Stimulated activated CD8-positive, alpha-beta memory T cell treated with anti-CD3 and anti-CD28 coated beads, Interleukin-15, amount 100 ng/mL, for 24 hours (primary cell): ENCODE data around the gene CMC4.
A peak's percentile ranks its signal among the peaks of the same experiment; 100 is the strongest.

Experiments
- DNase-seq: peaks from one replicate; pipeline ENCODE4 v3.0.0-alpha.2; 2020; ENCODE audit warnings: low read depth

Gene CMC4

GRCh38 chrX:155053656-155054055 is 17.3 kb downstream of the CMC4 start:
- DNase-seq, result no peak

GRCh38 chrX:155052738-155053498 is 18.0 kb downstream of the CMC4 start:
- DNase-seq, result no peak

GRCh38 chrX:155048977-155049619 is 21.8 kb downstream of the CMC4 start:
- no peak for DNase-seq

- no peak for DNase-seq
These were observed 24.0 kb downstream of the CMC4 start for GRCh38 chrX:155046811-155047528.

GRCh38 chrX:155046129-155046810 is 24.7 kb downstream of the CMC4 start:
- DNase-seq, result no peak

GRCh38 chrX:155035688-155036087 is 35.2 kb downstream of the CMC4 start:
- DNase-seq, result no peak

GRCh38 chrX:155031657-155032056 is 39.3 kb downstream of the CMC4 start:
- no peak for DNase-seq

GRCh38 chrX:155028877-155029291 is 42.1 kb downstream of the CMC4 start:
- no peak for DNase-seq

GRCh38 chrX:155028129-155028528 is 42.8 kb downstream of the CMC4 start:
- no peak for DNase-seq

GRCh38 chrX:155027509-155028066 is 43.3 kb downstream of the CMC4 start:
- no peak for DNase-seq

GRCh38 chrX:155026727-155027508 is 44.0 kb downstream of the CMC4 start, which contains the start of gene FUNDC2:
Gene FUNDC2, plus strand, starts transcription at chrX:155026844. Its CDS starts 95 bp downstream, at chrX:155026939.
- peak; percentile 72 for DNase-seq

GRCh38 chrX:155026420-155026726 is 44.6 kb downstream of the CMC4 start:
- no peak for DNase-seq

GRCh38 chrX:155023907-155024833 is 46.8 kb downstream of the CMC4 start:
- no peak for DNase-seq

GRCh38 chrX:155022585-155022984 is 48.4 kb downstream of the CMC4 start, which contains the start of gene F8:
Gene F8, minus strand, starts transcription at chrX:155022723. Its CDS starts 171 bp downstream, at chrX:155022552.
- DNase-seq, result no peak

GRCh38 chrX:155020591-155020990 is 50.3 kb downstream of the CMC4 start:
- no peak for DNase-seq
